ENCODE measurements around the gene RBBP8NL. TPM values are rescaled to one million over a fixed set of nuclear protein-coding genes. Genes with fewer than 3 reads are reported as not detected.

The RBBP8NL gene
- total RNA-seq, 1 experiment from 2014 or later: 39.2 TPM

DNA sequence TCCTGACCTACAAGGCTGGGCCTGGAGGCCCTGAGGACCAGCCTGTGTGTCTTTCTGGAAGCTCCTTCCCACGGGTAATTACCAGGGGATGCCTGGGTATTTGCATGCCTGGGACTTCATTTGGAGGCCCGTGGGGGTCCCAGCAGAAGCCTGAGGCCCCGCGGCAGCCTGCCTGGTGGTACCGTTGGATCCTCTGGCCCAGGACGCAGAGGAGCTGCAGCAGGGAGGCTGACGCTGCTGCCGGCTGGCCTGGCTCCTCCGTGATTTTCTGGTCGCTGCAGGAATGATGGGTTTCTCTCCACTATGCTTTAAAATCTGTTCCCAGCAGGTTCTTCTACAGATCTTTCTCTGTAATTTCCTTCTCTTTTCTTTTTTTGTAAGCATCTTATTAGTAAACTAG lies 26.8 kb downstream of the RBBP8NL start:
- Mint-ChIP-seq H3K4me1 (ENCODE audit: low read depth, unreplicated experiment) (peaks cover 5% of the 10 kb centered on the region), H3K9me3 (ENCODE audit: unreplicated experiment) (peaks cover 13% of the 10 kb centered on the region), H3K27me3 (ENCODE audit: insufficient read depth, unreplicated experiment) (no peaks in the 10 kb centered on the region), H3K4me3 (ENCODE audit: unreplicated experiment) (no peak overlapping the region), H3K36me3 (ENCODE audit: insufficient read depth, unreplicated experiment) (peaks cover 84% of the 10 kb centered on the region), H3K27ac (ENCODE audit: unreplicated experiment) (no peak overlapping the region)
- H3K4me3 ChIP-seq (ENCODE audit: low read depth, low read length): no peak overlapping the region
- no peaks in the 10 kb centered on the region for H3K9me3 ChIP-seq
- no peaks in the 10 kb centered on the region for H3K27me3 ChIP-seq (replicated peaks; ENCODE audit: control insufficient read depth, insufficient read depth, low read length)
- TF ChIP-seq, protein P1, sequence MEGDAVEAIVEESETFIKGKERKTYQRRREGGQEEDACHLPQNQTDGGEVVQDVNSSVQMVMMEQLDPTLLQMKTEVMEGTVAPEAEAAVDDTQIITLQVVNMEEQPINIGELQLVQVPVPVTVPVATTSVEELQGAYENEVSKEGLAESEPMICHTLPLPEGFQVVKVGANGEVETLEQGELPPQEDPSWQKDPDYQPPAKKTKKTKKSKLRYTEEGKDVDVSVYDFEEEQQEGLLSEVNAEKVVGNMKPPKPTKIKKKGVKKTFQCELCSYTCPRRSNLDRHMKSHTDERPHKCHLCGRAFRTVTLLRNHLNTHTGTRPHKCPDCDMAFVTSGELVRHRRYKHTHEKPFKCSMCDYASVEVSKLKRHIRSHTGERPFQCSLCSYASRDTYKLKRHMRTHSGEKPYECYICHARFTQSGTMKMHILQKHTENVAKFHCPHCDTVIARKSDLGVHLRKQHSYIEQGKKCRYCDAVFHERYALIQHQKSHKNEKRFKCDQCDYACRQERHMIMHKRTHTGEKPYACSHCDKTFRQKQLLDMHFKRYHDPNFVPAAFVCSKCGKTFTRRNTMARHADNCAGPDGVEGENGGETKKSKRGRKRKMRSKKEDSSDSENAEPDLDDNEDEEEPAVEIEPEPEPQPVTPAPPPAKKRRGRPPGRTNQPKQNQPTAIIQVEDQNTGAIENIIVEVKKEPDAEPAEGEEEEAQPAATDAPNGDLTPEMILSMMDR (IDR thresholded peaks at IDR 0.05; ENCODE audit: insufficient read depth in 1 of 2, low read depth in 1 of 2, low read length in 1 of 2, severe bottlenecking in 1 of 2, unreplicated experiment in 1 of 2): no peak
- intact Hi-C loops (cut with micrococcal nuclease; ENCODE audit: unreplicated experiment): loop anchor here (10.0 kb wide), 1 partner anchor 256 kb away; the partner anchor contains the start of genes PSMA7 and SS18L1
- DNase-seq: no peak
- peaks cover 9% of the 10 kb centered on the region for H3K36me3 ChIP-seq (ENCODE audit: control insufficient read depth, insufficient read depth, low read length)
- no TSS peak for BruUV-seq (replicated peaks)
- peaks cover 7% of the 10 kb centered on the region for H3K4me1 ChIP-seq
- POLR2A ChIA-PET: interaction anchor here (0.5 to 1.6 kb wide), 2 partner anchors 18 to 105 kb away, joined by 3 to 4 read pairs; no protein-coding TSS in a partner anchor
- CTCF ChIA-PET: interaction anchor here (0.9 to 2.3 kb wide), 5 partner anchors 10 to 216 kb away, joined by 3 to 11 read pairs (median 6); no protein-coding TSS in a partner anchor

DNA sequence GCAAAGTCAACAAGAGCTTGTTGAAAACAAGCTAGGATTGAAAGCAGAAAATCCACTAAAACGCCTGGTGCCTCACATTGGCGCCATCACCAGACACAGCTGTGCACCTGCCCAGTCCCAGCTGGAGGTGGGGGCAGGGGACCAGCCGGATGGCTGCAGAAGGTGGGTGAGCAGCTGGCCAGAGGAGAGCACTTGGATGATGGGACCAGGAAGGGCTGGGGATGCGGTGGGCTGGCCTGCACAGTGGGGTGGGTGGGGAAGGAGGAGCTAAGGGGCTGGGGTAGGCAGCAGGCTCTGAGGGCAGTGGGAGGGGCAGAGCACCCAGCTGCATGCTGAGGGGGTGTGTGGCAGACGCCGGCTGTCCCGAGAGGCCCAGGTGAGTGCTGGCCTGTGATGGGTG lies 27.3 kb downstream of the RBBP8NL start:
- H3K9me3 ChIP-seq: no peaks in the 10 kb centered on the region
- peaks cover 13% of the 10 kb centered on the region for H3K9me3 Mint-ChIP-seq (ENCODE audit: unreplicated experiment)
- no peak overlapping the region for H3K4me3 ChIP-seq (ENCODE audit: low read depth, low read length)
- no peak overlapping the region for H3K4me3 Mint-ChIP-seq (ENCODE audit: unreplicated experiment)
- ChIA-PET CTCF (interaction anchor here (0.9 to 2.3 kb wide), 5 partner anchors 11 to 217 kb away, joined by 3 to 11 read pairs (median 5); partner anchors contain the start of gene RPS21), POLR2A (interaction anchor here (1.6 kb wide), 1 partner anchor 18 kb away, joined by 4 read pairs; no protein-coding TSS in a partner anchor)
- no peak for DNase-seq
- peaks cover 79% of the 10 kb centered on the region for H3K36me3 Mint-ChIP-seq (ENCODE audit: insufficient read depth, unreplicated experiment)
- H3K4me1 Mint-ChIP-seq (ENCODE audit: low read depth, unreplicated experiment): peaks cover under 1% of the 10 kb centered on the region
- H3K4me1 ChIP-seq: peaks cover 2% of the 10 kb centered on the region
- TF ChIP-seq, protein P1 (IDR thresholded peaks at IDR 0.05; ENCODE audit: insufficient read depth in 1 of 2, low read depth in 1 of 2, low read length in 1 of 2, severe bottlenecking in 1 of 2, unreplicated experiment in 1 of 2): no peak
- no peaks in the 10 kb centered on the region for H3K27me3 Mint-ChIP-seq (ENCODE audit: insufficient read depth, unreplicated experiment)
- peaks cover 9% of the 10 kb centered on the region for H3K36me3 ChIP-seq (ENCODE audit: control insufficient read depth, insufficient read depth, low read length)
- no peak overlapping the region for H3K27ac Mint-ChIP-seq (ENCODE audit: unreplicated experiment)
- H3K27me3 ChIP-seq (replicated peaks; ENCODE audit: control insufficient read depth, insufficient read depth, low read length): no peaks in the 10 kb centered on the region
- intact Hi-C loops (cut with micrococcal nuclease; ENCODE audit: unreplicated experiment): loop anchor here (10.0 kb wide), 1 partner anchor 255 kb away; the partner anchor contains the start of genes PSMA7 and SS18L1
- BruUV-seq (replicated peaks): no TSS peak

DNA sequence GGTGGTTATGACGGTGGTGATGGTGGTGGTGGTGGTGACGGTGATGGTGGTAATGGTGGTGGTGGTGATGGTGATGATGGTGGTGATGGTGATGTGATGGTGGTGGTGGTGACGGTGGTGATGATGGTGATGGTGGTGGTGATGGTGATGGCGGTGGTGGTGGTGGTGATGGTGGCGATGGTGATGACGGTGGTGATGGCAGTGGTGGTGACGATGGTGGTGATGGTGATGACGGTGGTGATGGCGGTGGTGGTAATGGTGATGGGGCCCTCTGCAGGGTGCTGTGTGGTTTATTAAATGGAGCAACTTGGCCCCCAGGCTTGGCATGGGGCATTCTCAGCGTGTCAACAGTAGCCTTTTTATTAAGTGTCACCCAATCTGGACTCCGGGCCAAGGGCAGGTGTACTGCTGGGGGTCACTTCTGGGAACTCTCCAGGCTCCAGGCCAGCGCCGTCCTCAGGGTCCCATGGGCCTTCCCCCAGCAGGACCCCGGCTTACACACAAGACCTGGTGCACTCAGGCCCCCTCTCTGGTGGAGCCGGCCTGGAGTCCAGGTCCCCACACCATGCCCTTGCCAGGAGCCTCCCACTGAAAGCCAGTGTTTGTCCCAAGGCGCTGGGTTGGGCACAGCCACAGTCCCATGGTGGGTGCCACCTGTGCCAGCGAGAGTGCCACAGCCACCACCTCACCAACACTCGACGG lies 29.1 kb downstream of the RBBP8NL start:
- DNase-seq: no peak
- intact Hi-C loops (cut with micrococcal nuclease; ENCODE audit: unreplicated experiment): no loop called here
- BruUV-seq (replicated peaks): no TSS peak
- peaks cover 2% of the 10 kb centered on the region; the same call in 1 of the 2 replicates for H3K36me3 ChIP-seq (ENCODE audit: control insufficient read depth, insufficient read depth, low read length)
- no peaks in the 10 kb centered on the region for H3K4me1 ChIP-seq
- ChIA-PET POLR2A (no interaction called here), CTCF (interaction anchor here (1.4 kb wide), 1 partner anchor 16 kb away, joined by 4 read pairs; no protein-coding TSS in a partner anchor)
- TF ChIP-seq, protein P1 (IDR thresholded peaks at IDR 0.05; ENCODE audit: insufficient read depth in 1 of 2, low read depth in 1 of 2, low read length in 1 of 2, severe bottlenecking in 1 of 2, unreplicated experiment in 1 of 2): no peak
- Mint-ChIP-seq H3K4me1 (ENCODE audit: low read depth, unreplicated experiment) (no peaks in the 10 kb centered on the region), H3K36me3 (ENCODE audit: insufficient read depth, unreplicated experiment) (peaks cover 70% of the 10 kb centered on the region), H3K27me3 (ENCODE audit: insufficient read depth, unreplicated experiment) (no peaks in the 10 kb centered on the region), H3K4me3 (ENCODE audit: unreplicated experiment) (no peak overlapping the region), H3K9me3 (ENCODE audit: unreplicated experiment) (peaks cover 13% of the 10 kb centered on the region), H3K27ac (ENCODE audit: unreplicated experiment) (no peak overlapping the region)
- no peaks in the 10 kb centered on the region for H3K27me3 ChIP-seq (replicated peaks; ENCODE audit: control insufficient read depth, insufficient read depth, low read length)
- H3K4me3 ChIP-seq (ENCODE audit: low read depth, low read length): no peak overlapping the region
- H3K9me3 ChIP-seq: no peaks in the 10 kb centered on the region
